ENCODE results near the gene OLIG3.

DNA sequence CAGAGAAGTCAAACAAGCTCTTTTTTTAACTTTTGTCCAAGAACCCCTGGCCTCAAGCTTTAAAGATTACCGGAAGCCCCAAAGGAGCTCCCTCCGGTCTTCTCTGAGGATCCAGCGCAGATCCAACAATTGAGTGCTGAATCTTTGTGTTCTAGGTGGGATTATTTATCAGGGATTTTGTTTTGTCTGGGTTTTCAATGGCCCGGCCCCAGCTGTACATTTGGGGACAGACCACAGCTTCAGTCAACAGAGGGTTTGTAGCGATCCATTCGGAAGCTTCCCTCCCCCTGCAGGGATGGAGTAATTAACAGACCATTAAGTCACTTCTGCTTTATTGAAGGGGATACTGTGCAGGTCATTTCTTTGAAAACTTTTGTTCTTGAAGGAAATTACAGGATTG is 7.8 kb downstream of the OLIG3 start:
- TF ChIP-seq POLR2A (IDR thresholded peaks at IDR 0.05) (no peak), EP300 (IDR thresholded peaks at IDR 0.05; ENCODE audit: low read depth) (no peak)
- TF ChIP-seq, protein P1, sequence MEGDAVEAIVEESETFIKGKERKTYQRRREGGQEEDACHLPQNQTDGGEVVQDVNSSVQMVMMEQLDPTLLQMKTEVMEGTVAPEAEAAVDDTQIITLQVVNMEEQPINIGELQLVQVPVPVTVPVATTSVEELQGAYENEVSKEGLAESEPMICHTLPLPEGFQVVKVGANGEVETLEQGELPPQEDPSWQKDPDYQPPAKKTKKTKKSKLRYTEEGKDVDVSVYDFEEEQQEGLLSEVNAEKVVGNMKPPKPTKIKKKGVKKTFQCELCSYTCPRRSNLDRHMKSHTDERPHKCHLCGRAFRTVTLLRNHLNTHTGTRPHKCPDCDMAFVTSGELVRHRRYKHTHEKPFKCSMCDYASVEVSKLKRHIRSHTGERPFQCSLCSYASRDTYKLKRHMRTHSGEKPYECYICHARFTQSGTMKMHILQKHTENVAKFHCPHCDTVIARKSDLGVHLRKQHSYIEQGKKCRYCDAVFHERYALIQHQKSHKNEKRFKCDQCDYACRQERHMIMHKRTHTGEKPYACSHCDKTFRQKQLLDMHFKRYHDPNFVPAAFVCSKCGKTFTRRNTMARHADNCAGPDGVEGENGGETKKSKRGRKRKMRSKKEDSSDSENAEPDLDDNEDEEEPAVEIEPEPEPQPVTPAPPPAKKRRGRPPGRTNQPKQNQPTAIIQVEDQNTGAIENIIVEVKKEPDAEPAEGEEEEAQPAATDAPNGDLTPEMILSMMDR (IDR thresholded peaks at IDR 0.05): no peak
